NCI-H345 (cell line): Measurements from ENCODE around the gene OR14J1.
"Not testable (repeated sequence)": the region's sequence is repeated elsewhere in the genome, so short reads cannot be mapped to it uniquely, and the experiment has no call there.

Source experiments
- DNase-seq: peaks from one replicate; lab custom pipeline; 2025; lab: John Stamatoyannopoulos, UW

OR14J1 gene

GRCh38 chr6:29301316-29301715, at the start of gene OR14J1:
Gene OR14J1, plus strand, starts transcription at chr6:29301701. Its CDS starts 4,989 bp downstream, at chr6:29306690.
- DNase-seq = no peak

- no peak for DNase-seq
Observed at GRCh38 chr6:29251736-29252135, 49.8 kb upstream of the OR14J1 start.

GRCh38 chr6:29255530-29255929, 46.0 kb upstream of the OR14J1 start:
- DNase-seq = no peak

- DNase-seq = no peak
Observed at GRCh38 chr6:29259721-29260120, 41.8 kb upstream of the OR14J1 start.

- DNase-seq = no peak
Observed at GRCh38 chr6:29263001-29263400, 38.5 kb upstream of the OR14J1 start.

GRCh38 chr6:29294499-29294914, 7.0 kb upstream of the OR14J1 start:
- DNase-seq = no peak

GRCh38 chr6:29295181-29295585, 6.3 kb upstream of the OR14J1 start:
- DNase-seq = no peak

- DNase-seq = no peak
Observed at GRCh38 chr6:29295623-29296022, 5.9 kb upstream of the OR14J1 start.

GRCh38 chr6:29319931-29320330, 18.4 kb downstream of the OR14J1 start:
- DNase-seq = no peak

GRCh38 chr6:29323332-29323731, 21.8 kb downstream of the OR14J1 start:
- DNase-seq = not testable (repeated sequence)

GRCh38 chr6:29325777-29326176, 24.3 kb downstream of the OR14J1 start:
- DNase-seq = no peak

- no peak for DNase-seq
Observed at GRCh38 chr6:29332676-29333075, 31.2 kb downstream of the OR14J1 start.

GRCh38 chr6:29336269-29336668, 34.8 kb downstream of the OR14J1 start:
- DNase-seq = no peak

- no peak for DNase-seq
Observed at GRCh38 chr6:29345380-29345779, 43.9 kb downstream of the OR14J1 start.

- not testable (repeated sequence) for DNase-seq
Observed at GRCh38 chr6:29349348-29349747, 47.8 kb downstream of the OR14J1 start.

- DNase-seq = no peak
Observed at GRCh38 chr6:29354980-29355379, 53.5 kb downstream of the OR14J1 start.

- DNase-seq = no peak
Observed at GRCh38 chr6:29355603-29356002, 54.1 kb downstream of the OR14J1 start.
